H7 (cell line): ENCODE data around the gene MCM3AP. TPM values are rescaled to one million over a fixed set of nuclear protein-coding genes. Genes with fewer than 3 reads are reported as not detected.
"Not testable (repeated sequence)": the region's sequence is repeated elsewhere in the genome, so short reads cannot be mapped to it uniquely, and the experiment has no call there.

ENCODE experiments used
- DNase-seq: peaks from one replicate; pipeline ENCODE4 v3.0.0; 2012
- H3K27me3 ChIP-seq: 2 replicates; pipeline ENCODE4 v1.6.0; 2011; ENCODE audit warnings: mild to moderate bottlenecking, low read length; ENCODE audit not compliant: control insufficient read depth, insufficient read depth
- H3K36me3 ChIP-seq: replicated peaks from 2 replicates; pipeline ENCODE4 v1.5.1; 2011; ENCODE audit warnings: low read length; ENCODE audit not compliant: control insufficient read depth, insufficient read depth
- H3K4me3 ChIP-seq: 2 replicates; pipeline ENCODE4 v1.5.1; 2011; ENCODE audit warnings: low read depth, mild to moderate bottlenecking, control low read depth, low read length, moderate library complexity; ENCODE audit not compliant: insufficient read depth
- total RNA-seq: library from RNA; depleted of rRNA; stranded (reverse); fragments of >200 nt; shearing (Covaris generic); gene quantifications from 2 replicates; pipeline ENCODE4 v1.2.3, GENCODE V29; 2014

Gene MCM3AP
- total RNA-seq, 1 experiment from 2014 or later = 84.8 TPM

DNA sequence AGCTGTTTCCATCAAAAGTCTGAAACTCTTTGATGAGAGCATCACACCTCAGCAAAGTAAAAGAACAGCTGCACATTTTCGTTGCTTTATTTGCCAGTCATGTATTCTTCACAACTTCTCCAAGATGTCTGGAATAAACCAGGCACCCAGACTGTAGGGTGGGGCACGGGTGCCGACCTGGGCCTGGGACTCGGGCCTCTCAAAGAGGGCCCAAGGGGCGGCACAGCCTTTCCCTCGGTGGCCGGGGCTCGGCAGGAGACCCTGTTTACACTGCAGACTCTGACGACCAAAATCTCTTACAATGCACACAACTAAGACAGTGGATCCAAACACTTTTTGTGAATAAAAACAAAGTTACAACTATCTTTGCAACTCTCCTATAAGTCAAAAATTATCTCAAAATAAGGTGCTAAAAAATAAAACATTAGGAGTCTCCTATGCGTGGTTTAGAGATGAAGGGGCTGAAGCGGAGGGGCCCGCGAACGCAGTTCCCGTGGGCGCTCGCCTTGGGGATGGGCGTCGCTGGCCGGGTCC lies 57.5 kb downstream of the MCM3AP start:
- Histone ChIP-seq H3K4me3 (peak overlapping the region; percentile 86), H3K36me3 (peaks cover 2% of the 10 kb centered on the region), H3K27me3 (peaks cover 4% of the 10 kb centered on the region)
- DNase-seq = peak; percentile 64

- peak; percentile 29 for DNase-seq
- H3K4me3 ChIP-seq = peak overlapping the region; percentile 86; the same call in 1 of the 2 replicates
- peaks cover 4% of the 10 kb centered on the region for H3K27me3 ChIP-seq
Observed at GRCh38 chr21:46226920-46227599, 58.4 kb downstream of the MCM3AP start.

GRCh38 chr21:46226146-46226545 lies 59.3 kb downstream of the MCM3AP start:
- Histone ChIP-seq H3K27me3 (peaks cover 4% of the 10 kb centered on the region), H3K36me3 (peaks cover 3% of the 10 kb centered on the region), H3K4me3 (no peak overlapping the region)
- no peak for DNase-seq

More at GRCh38 chr21:46226920-46227599, 58.4 kb downstream of the MCM3AP start:
- H3K36me3 ChIP-seq = peaks cover 2% of the 10 kb centered on the region

DNA sequence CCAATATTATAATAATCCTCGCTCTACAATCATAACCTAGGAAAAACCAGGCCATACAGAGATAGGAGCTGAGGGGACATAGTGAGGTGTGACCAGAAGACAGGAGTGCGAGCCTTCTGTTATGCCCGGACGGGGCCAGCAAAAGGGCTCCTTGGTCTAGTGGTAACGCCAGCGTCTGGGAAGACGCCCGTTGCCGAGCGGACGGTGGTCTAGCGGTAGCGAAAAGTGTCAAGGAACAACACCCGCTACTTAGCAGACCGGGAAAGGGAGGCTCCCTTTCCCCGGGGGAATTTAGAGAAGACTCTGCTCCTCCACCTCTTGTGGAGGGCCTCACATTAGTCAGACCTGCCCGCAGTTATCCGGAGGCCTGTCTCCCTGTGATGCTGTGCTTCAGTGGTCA lies 61.8 kb downstream of the MCM3AP start:
- not testable (repeated sequence) for DNase-seq, H3K27me3 ChIP-seq, H3K36me3 ChIP-seq, H3K4me3 ChIP-seq

DNA sequence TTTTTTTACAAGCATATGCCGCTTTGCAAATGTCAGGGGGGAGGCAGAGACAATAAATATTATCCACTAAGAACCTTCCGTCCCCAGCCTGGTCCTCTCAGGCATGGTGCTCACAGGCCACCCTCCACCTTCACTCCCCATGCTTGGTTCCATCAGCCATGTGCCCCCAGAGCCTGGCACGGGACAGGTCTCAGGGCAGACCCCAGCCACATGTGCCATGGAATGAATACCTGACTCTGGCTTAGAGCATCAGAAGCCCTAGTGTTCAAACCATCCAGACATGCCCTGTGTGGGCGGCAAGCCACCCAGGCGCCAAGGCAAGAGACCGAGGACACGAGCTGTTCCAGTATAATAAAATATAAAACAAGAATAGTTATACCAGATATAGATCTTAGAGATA lies 62.2 kb downstream of the MCM3AP start:
- DNase-seq = no peak
- H3K4me3 ChIP-seq = no peak overlapping the region
- no peaks in the 10 kb centered on the region for H3K27me3 ChIP-seq
- H3K36me3 ChIP-seq = peaks cover 4% of the 10 kb centered on the region

- peaks cover 4% of the 10 kb centered on the region for H3K36me3 ChIP-seq
- no peaks in the 10 kb centered on the region for H3K27me3 ChIP-seq
- H3K4me3 ChIP-seq = no peak overlapping the region
- DNase-seq = no peak
Observed at GRCh38 chr21:46222436-46223116, 62.8 kb downstream of the MCM3AP start.

- DNase-seq = no peak
- no peak overlapping the region for H3K4me3 ChIP-seq
- no peaks in the 10 kb centered on the region for H3K27me3 ChIP-seq
- peaks cover 4% of the 10 kb centered on the region for H3K36me3 ChIP-seq
Observed at GRCh38 chr21:46221664-46222435, 63.6 kb downstream of the MCM3AP start.

DNA sequence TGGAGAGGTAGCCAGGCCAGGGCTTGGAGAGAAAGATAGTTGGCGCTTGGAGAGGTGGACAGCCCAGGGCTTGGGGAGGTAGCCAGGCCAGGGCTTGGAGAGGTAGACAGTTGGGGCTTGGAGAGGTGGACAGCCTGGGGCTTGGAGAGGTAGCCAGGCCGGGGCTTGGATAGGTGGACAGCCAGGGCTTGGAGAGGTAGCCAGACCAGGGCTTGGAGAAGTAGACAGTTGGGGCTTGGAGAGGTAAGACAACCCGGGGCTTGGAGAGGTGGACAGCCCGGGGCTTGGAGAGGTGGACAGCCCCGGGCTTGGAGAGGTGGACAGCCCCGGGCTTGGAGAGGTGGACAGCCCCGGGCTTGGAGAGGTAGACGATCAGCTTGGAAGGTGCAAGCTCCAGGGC lies 64.6 kb downstream of the MCM3AP start:
- no peak overlapping the region for H3K4me3 ChIP-seq
- H3K27me3 ChIP-seq = no peaks in the 10 kb centered on the region
- peaks cover 4% of the 10 kb centered on the region for H3K36me3 ChIP-seq
- no peak for DNase-seq

DNA sequence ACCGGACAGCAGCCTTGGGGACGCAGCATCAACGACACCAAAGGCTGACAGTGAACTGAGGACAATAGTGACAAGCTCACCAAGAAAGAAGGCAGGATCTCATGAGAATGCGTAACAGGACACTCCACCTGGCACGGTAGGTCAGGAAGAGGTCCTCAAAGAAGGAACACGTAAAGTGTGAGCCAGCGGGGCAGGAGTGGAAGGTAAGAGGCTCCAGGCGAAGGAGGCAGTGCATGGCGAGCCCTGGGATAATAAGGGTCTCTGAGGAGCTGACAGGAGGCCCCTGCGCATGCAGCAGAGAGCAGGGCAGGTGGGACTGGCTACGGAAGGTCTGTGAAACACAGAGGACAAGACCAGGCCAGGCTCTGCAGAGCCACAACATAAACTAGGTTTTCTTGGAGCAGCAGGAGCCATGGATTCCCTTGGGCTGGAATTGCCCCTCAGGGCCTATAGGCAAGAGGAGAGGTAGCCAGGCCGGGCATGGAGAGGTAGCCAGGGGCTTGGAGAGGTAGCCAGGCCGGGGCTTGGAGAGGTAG lies 65.1 kb downstream of the MCM3AP start:
- peaks cover 4% of the 10 kb centered on the region for H3K36me3 ChIP-seq
- no peak for DNase-seq
- no peaks in the 10 kb centered on the region for H3K27me3 ChIP-seq
- H3K4me3 ChIP-seq = no peak overlapping the region

DNA sequence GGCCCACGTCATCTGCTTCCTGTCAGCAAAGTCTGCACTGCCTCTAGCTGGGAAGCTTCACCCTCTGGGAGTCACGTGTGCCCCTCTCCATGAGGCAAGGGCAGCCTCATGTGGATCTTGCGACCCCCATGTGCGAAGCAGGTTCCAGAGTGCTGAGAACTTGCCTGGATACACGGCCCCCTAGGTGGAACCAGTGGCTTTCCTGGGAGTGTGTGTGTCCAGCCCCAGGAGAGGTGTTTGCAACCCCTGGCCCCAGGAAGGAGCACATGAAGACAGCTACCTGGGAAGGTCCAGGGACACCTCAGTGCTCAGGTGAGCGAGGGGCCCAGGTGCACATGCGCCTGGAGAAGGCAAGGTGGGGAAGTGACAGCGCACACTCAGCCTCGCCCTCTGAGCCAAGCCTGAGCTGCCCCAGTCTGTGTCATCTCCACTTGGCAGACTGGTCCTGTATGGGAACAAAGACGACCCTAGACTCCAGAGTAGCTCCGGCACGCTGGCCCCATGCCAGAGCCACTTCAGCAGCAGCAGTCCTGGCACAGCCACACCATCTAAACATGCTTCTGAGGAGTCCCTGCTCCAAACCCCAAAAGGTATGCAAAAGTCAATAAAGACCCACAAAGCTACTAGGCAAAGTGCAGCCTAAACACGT lies 65.7 kb downstream of the MCM3AP start:
- peaks cover 4% of the 10 kb centered on the region for H3K36me3 ChIP-seq
- no peak overlapping the region for H3K4me3 ChIP-seq
- no peaks in the 10 kb centered on the region for H3K27me3 ChIP-seq
- DNase-seq = no peak

DNA sequence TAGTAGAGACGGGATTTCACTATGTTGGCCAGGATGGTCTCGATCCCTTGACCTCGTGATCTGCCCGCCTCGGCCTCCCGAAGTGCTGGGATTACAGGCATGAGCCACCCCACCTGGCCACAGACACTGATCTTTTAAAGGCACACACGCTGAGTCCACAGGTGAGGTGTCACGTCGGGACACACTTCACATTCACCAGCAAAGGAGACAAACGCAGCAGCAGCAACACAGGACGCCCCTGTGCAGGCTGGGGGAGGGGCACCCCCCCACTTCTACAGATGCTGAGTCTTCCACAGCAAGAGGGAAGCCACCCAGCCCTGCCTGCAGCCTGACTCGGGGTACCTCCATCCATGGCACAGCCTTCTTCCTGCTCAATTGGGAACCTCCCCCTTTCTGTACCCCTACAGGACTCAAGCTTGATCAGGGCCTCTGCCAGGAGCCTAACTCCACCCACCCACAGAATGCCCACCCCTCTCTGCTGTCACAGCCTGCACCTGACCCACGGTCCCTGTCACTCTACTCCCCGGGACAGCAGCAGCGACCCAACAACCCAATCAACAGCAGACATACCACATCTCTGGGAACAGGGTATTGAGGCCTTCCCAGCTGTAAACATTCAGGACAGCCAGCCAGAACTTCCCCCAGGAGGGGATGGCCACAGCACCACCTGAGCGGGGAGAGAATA lies 66.4 kb downstream of the MCM3AP start:
- peaks cover 4% of the 10 kb centered on the region for H3K36me3 ChIP-seq
- no peaks in the 10 kb centered on the region for H3K27me3 ChIP-seq
- no peak overlapping the region for H3K4me3 ChIP-seq
- no peak for DNase-seq

GRCh38 chr21:46217511-46218196 lies 67.8 kb downstream of the MCM3AP start:
- H3K36me3 ChIP-seq = peaks cover 7% of the 10 kb centered on the region
- DNase-seq = peak; percentile 33
- no peaks in the 10 kb centered on the region for H3K27me3 ChIP-seq
- no peak overlapping the region for H3K4me3 ChIP-seq

DNA sequence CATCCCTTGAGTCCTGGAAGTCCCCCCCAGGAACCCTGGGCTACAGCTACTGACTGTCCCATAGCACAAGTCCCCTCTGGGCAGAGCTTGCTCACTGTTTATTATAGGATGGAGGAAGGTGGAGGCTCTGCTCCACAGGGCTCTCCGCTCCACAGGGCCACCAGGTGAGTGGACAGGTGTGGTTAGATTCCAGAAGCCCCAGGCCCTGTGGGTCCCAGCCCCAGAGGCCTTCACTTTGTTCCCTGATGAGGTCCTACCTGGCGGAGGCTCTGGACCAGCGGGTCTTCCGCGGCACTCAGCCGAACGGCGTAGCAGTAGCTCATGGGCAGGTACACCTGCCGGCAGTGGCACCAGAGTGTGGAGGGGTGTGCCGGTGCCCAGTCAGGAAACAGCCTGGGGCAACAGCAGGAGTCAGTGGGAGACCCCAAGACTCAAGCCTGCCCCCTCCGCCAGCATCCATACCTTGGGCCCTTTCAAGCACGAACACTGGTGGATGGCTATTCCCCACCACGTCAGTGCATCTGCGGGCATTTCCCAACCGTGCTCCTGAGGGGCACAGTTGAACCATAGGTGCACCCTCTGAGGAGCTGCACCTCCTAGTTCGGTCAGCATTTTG lies 69.2 kb downstream of the MCM3AP start:
- no peak for DNase-seq

More for the DNA sequence above, 69.2 kb downstream of the MCM3AP start:
- peaks cover 5% of the 10 kb centered on the region for H3K36me3 ChIP-seq
- no peaks in the 10 kb centered on the region for H3K27me3 ChIP-seq
- no peak overlapping the region for H3K4me3 ChIP-seq
